ENCODE measurements around the gene PDE6A. TPM values are rescaled to one million over a fixed set of nuclear protein-coding genes. Genes with fewer than 3 reads are reported as not detected.
A peak's percentile ranks its signal among the peaks of the same experiment; 100 is the strongest.

PDE6A gene
- polyA plus RNA-seq, 2 of the 4 experiments (the other 2 are of a cell fraction), result 0.28 to 0.35 TPM

GRCh38 chr5:149902177-149902576 is 42.4 kb downstream of the PDE6A start:
- CTCF ChIA-PET, result interaction anchor here (0.8 to 2.4 kb wide), 9 partner anchors 9 to 89 kb away, joined by 3 to 10 read pairs (median 5); no protein-coding TSS in a partner anchor
- Histone ChIP-seq H3K4me3 (no peak overlapping the region), H3K4me2 (no peak overlapping the region), H3K9me3 (no peaks in the 10 kb centered on the region), H3K27ac (no peak overlapping the region), H3K4me1 (0 out of 3 replicates have a peak, but pooled peaks cover 7% of the 10 kb centered on the region)
- POLR2A ChIA-PET, result interaction anchor here (1.4 kb wide), 1 partner anchor 58 kb away, joined by 6 read pairs; the partner anchor contains the start of gene SLC26A2
- 76% methylated on average over 4 of the region's 4 CpGs for WGBS (ENCODE audit: missing lambda C conversion rate)
- FAIRE-seq (no peak), DNase-seq (ENCODE audit: low read depth in 1 of 2, low spot score in 1 of 2) (peak in 1 of 2 experiments; percentile 21), ATAC-seq (peak in 1 of 2 experiments; percentile 76; a peak in 3 of 6 replicates)
- TF ChIP-seq RAD21 (conservative IDR thresholded peaks at IDR 0.05 in 1 of 2, IDR thresholded peaks at IDR 0.05 in 1 of 2) (peak in 1 of 2 experiments; percentile 51; a peak in 3 of 5 replicates), ESRRA (IDR thresholded peaks at IDR 0.05; ENCODE audit: borderline replicate concordance, low read length) (no peak)

- DNase-seq (ENCODE audit: low read depth in 1 of 2, low spot score in 1 of 2), result no peak
- CTCF ChIA-PET, result interaction anchor here (1.0 to 2.4 kb wide), 5 partner anchors 10 to 89 kb away, joined by 3 to 10 read pairs (median 6); no protein-coding TSS in a partner anchor
- H3K27ac ChIP-seq, result no peak overlapping the region
- no peak for ATAC-seq
- FAIRE-seq, result no peak
- no peak for TF ChIP-seq EP300 (IDR thresholded peaks at IDR 0.05)
- no peak for TF ChIP-seq FOSB (CRISPR knock-in tag; IDR thresholded peaks at IDR 0.05)
- no peak for TF ChIP-seq GATA3 (IDR thresholded peaks at IDR 0.05; ENCODE audit: borderline replicate concordance)
- TF ChIP-seq, protein P1, sequence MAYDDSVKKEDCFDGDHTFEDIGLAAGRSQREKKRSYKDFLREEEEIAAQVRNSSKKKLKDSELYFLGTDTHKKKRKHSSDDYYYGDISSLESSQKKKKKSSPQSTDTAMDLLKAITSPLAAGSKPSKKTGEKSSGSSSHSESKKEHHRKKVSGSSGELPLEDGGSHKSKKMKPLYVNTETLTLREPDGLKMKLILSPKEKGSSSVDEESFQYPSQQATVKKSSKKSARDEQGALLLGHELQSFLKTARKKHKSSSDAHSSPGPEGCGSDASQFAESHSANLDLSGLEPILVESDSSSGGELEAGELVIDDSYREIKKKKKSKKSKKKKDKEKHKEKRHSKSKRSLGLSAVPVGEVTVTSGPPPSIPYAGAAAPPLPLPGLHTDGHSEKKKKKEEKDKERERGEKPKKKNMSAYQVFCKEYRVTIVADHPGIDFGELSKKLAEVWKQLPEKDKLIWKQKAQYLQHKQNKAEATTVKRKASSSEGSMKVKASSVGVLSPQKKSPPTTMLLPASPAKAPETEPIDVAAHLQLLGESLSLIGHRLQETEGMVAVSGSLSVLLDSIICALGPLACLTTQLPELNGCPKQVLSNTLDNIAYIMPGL (CRISPR knock-in tag; IDR thresholded peaks at IDR 0.05; ENCODE audit: borderline replicate concordance), result no peak
- no peak for TF ChIP-seq REST (IDR thresholded peaks at IDR 0.05)
- no peak overlapping the region for H3K4me2 ChIP-seq
- 89% methylated on average over 2 of the region's 2 CpGs for WGBS (ENCODE audit: missing lambda C conversion rate)
- H3K4me3 ChIP-seq, result no peak overlapping the region
- H3K9me3 ChIP-seq, result no peaks in the 10 kb centered on the region
- POLR2A ChIA-PET, result interaction anchor here (1.4 kb wide), 1 partner anchor 58 kb away, joined by 6 read pairs; the partner anchor contains the start of gene SLC26A2
- peaks cover 10% of the 10 kb centered on the region; the same call in 2 of the 3 replicates for H3K4me1 ChIP-seq
Observed at GRCh38 chr5:149901511-149901910, 43.1 kb downstream of the PDE6A start.

DNA sequence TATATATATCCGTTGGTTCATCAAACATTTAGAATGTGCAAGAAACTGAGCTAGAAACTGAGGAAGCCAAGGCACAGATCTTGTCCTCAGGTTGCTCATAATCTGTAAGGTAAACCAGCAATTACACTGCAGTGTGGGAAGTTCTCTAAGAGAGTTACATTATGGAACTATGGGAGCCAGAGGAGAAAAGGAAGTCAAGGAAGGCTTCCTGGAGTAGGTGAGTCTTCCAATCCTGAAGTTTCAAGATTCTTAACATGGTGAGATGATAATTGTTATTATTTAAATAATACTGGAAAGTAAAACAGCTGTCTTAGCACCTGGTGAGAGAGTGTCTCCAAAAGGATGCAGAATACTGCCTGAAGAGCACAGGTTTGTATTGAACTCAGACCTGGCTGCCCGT is 44.2 kb downstream of the PDE6A start:
- no peak for FAIRE-seq
- ATAC-seq, result no peak
- Histone ChIP-seq H3K27ac (no peak overlapping the region), H3K9me3 (no peaks in the 10 kb centered on the region), H3K4me3 (no peak overlapping the region), H3K4me2 (no peak overlapping the region), H3K4me1 (peaks cover 21% of the 10 kb centered on the region; the same call in 2 of the 3 replicates)
- POLR2A ChIA-PET, result no interaction called here
- no peak for DNase-seq (ENCODE audit: low read depth in 1 of 2, low spot score in 1 of 2)
- TF ChIP-seq REST (IDR thresholded peaks at IDR 0.05) (no peak), ZFP36 (IDR thresholded peaks at IDR 0.05; ENCODE audit: borderline replicate concordance, partially characterized antibody) (peak; percentile 37)
- CTCF ChIA-PET, result interaction anchor here (0.7 to 1.3 kb wide), 2 partner anchors 10 to 48 kb away, joined by 3 read pairs; no protein-coding TSS in a partner anchor
- 44% methylated on average over 2 of the region's 2 CpGs for WGBS (ENCODE audit: missing lambda C conversion rate)

Measured in A549 (cell line).